Hepatocyte (in vitro differentiated cells): ENCODE results near the gene AIRE.

Experiments used
- EZH2 ChIP-seq: fragments of 200-600 bp; sonication (generic); IDR thresholded peaks from 2 replicates; pipeline ENCODE4 v1.6.1; 2016; ENCODE audit warnings: antibody characterized with exemption, mild to moderate bottlenecking, borderline replicate concordance
- EZH2phosphoT487 ChIP-seq: fragments of 200-600 bp; sonication (generic); IDR thresholded peaks from one replicate; pipeline ENCODE4 v1.6.1; 2018; ENCODE audit warnings: antibody characterized with exemption, mild to moderate bottlenecking, low read depth, moderate library complexity; ENCODE audit not compliant: unreplicated experiment, severe bottlenecking
- TF ChIP-seq, protein P1 (sequence below): fragments of 200-600 bp; sonication (generic); IDR thresholded peaks from 2 replicates; pipeline ENCODE4 v1.5.1; 2016; ENCODE audit warnings: antibody characterized with exemption, mild to moderate bottlenecking; ENCODE audit not compliant: poor library complexity

DNA sequence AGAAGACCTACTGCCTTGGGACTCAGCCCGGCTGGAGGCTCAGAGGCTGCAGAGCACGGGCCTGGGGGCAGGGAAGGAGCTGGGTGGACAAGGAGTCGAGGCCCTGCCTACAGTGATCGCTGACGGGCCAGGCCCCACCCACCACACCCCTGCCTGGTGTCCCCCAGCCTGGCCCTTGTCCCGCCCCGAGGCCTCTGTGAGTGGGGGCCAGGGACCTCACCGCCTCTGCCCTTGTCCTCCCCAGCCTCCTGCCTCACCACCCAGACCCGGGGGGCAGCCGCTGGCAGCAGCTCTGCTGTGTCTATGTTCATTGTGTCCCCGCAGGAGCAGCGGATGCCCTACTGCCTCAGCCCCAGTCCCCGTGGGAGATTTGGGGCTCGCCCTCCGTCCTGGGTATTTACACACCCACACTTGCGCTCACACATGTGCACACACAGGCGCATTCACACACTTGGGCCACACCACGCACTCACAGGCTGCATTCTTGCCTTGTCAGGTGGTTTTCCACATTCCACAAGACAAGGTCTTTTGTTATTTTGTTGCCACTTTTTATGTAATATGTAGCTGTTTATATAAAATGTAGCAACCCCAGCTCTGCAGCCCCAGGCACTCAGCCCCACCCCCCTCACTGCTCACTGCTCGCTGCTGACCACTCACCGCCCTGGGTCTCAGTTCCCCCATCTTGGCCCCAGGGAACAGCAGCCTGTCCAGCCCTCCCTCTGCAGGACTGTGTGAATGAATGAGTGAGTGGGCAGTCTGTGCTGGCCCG is 21.4 kb downstream of the AIRE start:
- no peak for TF ChIP-seq EZH2
- TF ChIP-seq, protein P1, sequence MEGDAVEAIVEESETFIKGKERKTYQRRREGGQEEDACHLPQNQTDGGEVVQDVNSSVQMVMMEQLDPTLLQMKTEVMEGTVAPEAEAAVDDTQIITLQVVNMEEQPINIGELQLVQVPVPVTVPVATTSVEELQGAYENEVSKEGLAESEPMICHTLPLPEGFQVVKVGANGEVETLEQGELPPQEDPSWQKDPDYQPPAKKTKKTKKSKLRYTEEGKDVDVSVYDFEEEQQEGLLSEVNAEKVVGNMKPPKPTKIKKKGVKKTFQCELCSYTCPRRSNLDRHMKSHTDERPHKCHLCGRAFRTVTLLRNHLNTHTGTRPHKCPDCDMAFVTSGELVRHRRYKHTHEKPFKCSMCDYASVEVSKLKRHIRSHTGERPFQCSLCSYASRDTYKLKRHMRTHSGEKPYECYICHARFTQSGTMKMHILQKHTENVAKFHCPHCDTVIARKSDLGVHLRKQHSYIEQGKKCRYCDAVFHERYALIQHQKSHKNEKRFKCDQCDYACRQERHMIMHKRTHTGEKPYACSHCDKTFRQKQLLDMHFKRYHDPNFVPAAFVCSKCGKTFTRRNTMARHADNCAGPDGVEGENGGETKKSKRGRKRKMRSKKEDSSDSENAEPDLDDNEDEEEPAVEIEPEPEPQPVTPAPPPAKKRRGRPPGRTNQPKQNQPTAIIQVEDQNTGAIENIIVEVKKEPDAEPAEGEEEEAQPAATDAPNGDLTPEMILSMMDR = no peak
- no peak for TF ChIP-seq EZH2phosphoT487
